ENCODE measurements around the gene CHCHD10. TPM values are rescaled to one million over a fixed set of nuclear protein-coding genes. Genes with fewer than 3 reads are reported as not detected.
A peak's percentile ranks its signal among the peaks of the same experiment; 100 is the strongest.

Gene CHCHD10
- total RNA-seq, 1 experiment from 2014 or later, result 155 TPM

DNA sequence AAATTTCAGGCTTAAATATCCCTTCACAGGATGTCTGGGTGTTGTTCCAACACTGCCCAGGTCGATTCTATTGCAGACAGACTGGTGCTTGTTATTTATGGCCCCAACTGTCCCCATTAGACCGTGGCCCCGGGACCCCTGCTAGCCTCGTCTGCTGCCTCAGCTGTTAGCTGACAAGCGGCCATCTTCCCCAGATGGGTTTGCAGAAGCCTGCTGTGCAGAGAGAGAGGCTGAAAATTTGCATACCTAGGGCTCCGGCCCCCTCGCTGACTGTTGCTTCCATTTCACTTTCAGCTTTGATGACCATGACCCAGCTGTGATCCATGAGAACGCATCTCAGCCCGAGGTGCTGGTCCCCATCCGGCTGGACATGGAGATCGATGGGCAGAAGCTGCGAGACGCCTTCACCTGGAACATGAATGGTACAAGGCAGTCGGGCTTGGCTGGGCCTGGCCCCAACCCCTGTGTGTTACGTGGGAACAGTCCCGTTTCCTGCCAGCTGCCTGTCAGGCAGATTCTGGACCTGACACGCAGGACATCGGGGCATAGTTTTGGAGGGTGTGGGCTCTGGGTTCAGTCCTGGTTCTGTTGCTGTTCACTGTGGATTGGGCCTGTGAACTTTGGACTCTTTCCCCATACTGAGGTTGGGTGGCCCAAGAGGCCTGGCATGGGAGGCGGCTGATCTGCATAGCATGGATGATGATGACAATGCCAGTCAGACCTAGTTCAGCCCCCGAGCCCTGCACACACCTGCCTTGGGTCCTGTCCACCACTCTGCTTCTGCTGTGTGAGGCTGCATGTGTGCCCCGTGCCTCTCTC lies 35.4 kb upstream of the CHCHD10 start:
- H3K27me3 Mint-ChIP-seq (ENCODE audit: unreplicated experiment), result no peaks in the 10 kb centered on the region
- CTCF ChIA-PET, result interaction anchor here (0.6 kb wide), 1 partner anchor 11 kb away, joined by 4 read pairs; no protein-coding TSS in a partner anchor
- no peak for DNase-seq
- intact Hi-C loops (cut with micrococcal nuclease; ENCODE audit: unreplicated experiment), result no loop called here
- no peaks in the 10 kb centered on the region for H3K4me1 Mint-ChIP-seq (ENCODE audit: low read depth, unreplicated experiment)
- no peak overlapping the region for H3K27ac Mint-ChIP-seq (ENCODE audit: unreplicated experiment)
- no peak overlapping the region for H3K4me3 Mint-ChIP-seq (ENCODE audit: low read depth, unreplicated experiment)
- H3K36me3 Mint-ChIP-seq (ENCODE audit: insufficient read depth, unreplicated experiment), result peaks cover 64% of the 10 kb centered on the region
- TF ChIP-seq, protein P1, sequence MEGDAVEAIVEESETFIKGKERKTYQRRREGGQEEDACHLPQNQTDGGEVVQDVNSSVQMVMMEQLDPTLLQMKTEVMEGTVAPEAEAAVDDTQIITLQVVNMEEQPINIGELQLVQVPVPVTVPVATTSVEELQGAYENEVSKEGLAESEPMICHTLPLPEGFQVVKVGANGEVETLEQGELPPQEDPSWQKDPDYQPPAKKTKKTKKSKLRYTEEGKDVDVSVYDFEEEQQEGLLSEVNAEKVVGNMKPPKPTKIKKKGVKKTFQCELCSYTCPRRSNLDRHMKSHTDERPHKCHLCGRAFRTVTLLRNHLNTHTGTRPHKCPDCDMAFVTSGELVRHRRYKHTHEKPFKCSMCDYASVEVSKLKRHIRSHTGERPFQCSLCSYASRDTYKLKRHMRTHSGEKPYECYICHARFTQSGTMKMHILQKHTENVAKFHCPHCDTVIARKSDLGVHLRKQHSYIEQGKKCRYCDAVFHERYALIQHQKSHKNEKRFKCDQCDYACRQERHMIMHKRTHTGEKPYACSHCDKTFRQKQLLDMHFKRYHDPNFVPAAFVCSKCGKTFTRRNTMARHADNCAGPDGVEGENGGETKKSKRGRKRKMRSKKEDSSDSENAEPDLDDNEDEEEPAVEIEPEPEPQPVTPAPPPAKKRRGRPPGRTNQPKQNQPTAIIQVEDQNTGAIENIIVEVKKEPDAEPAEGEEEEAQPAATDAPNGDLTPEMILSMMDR (IDR thresholded peaks at IDR 0.05; ENCODE audit: unreplicated experiment), result no peak
- no TSS peak for BruUV-seq (replicated peaks)
- no peaks in the 10 kb centered on the region for H3K9me3 Mint-ChIP-seq (ENCODE audit: low read depth, unreplicated experiment)

DNA sequence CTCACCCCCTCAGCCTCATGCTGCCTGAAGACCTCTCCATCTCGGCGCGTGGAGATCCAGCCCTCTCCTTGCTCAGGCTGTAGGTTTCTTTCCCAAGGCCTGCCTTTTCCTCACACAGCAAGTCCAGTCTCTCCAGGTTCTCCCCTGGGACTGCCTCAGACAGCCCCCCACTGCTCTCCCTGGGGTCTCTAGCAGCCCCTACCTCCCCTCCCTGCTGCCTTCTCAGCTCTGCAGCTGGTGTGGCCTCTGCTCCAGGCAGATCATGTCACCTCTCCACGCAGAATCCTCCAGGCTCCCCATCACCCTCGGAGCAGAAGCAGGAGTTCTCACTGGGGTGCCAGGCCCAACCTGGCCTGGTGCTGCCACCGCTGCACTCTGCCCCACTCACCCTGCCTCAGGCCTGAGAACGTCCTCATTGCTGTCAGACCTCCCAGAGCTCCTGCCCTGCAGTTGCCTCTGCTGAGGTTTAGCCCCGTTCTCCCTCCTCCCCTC lies 34.2 kb upstream of the CHCHD10 start:
- Mint-ChIP-seq H3K27ac (ENCODE audit: unreplicated experiment) (peak overlapping the region; percentile 33), H3K36me3 (ENCODE audit: insufficient read depth, unreplicated experiment) (peaks cover 64% of the 10 kb centered on the region), H3K4me1 (ENCODE audit: low read depth, unreplicated experiment) (no peaks in the 10 kb centered on the region), H3K27me3 (ENCODE audit: unreplicated experiment) (no peaks in the 10 kb centered on the region), H3K4me3 (ENCODE audit: low read depth, unreplicated experiment) (no peak overlapping the region), H3K9me3 (ENCODE audit: low read depth, unreplicated experiment) (no peaks in the 10 kb centered on the region)
- TF ChIP-seq, protein P1 (IDR thresholded peaks at IDR 0.05; ENCODE audit: unreplicated experiment), result no peak
- DNase-seq, result no peak
- intact Hi-C loops (cut with micrococcal nuclease; ENCODE audit: unreplicated experiment), result no loop called here
- BruUV-seq (replicated peaks), result no TSS peak
- CTCF ChIA-PET, result no interaction called here

DNA sequence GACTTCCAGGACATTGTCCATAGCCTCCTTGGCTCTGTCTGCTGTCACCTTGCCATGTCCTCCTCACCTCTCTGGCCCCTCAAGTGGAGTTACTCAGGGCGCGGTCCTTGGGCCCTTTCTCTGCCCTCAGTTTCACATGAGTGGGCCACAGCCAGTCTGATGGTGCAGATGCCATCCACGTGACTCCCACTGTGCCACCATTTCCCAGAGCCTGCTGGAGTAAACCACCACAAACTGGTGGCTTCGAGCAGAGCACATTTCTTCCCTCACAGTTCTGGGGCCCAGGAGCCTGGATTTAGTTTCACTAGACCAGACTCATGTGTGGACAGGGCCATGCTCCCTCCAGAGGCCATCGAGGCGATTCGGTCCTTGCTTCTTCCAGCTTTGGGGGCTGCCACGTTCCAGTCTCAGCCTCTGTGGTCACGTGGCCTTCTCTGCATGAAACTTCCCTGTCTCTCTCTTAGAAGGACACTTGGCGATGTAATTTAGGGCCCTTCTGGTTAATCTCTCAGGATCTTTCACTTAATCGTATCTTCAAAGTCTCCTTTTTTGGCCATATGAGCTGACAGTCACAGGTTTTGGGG lies 33.6 kb upstream of the CHCHD10 start:
- Mint-ChIP-seq H3K36me3 (ENCODE audit: insufficient read depth, unreplicated experiment) (peaks cover 63% of the 10 kb centered on the region), H3K4me3 (ENCODE audit: low read depth, unreplicated experiment) (no peak overlapping the region), H3K27me3 (ENCODE audit: unreplicated experiment) (no peaks in the 10 kb centered on the region), H3K9me3 (ENCODE audit: low read depth, unreplicated experiment) (no peaks in the 10 kb centered on the region), H3K4me1 (ENCODE audit: low read depth, unreplicated experiment) (no peaks in the 10 kb centered on the region), H3K27ac (ENCODE audit: unreplicated experiment) (peak overlapping the region; percentile 33)
- CTCF ChIA-PET, result no interaction called here
- DNase-seq, result no peak
- TF ChIP-seq, protein P1 (IDR thresholded peaks at IDR 0.05; ENCODE audit: unreplicated experiment), result no peak
- BruUV-seq (replicated peaks), result no TSS peak
- intact Hi-C loops (cut with micrococcal nuclease; ENCODE audit: unreplicated experiment), result no loop called here

DNA sequence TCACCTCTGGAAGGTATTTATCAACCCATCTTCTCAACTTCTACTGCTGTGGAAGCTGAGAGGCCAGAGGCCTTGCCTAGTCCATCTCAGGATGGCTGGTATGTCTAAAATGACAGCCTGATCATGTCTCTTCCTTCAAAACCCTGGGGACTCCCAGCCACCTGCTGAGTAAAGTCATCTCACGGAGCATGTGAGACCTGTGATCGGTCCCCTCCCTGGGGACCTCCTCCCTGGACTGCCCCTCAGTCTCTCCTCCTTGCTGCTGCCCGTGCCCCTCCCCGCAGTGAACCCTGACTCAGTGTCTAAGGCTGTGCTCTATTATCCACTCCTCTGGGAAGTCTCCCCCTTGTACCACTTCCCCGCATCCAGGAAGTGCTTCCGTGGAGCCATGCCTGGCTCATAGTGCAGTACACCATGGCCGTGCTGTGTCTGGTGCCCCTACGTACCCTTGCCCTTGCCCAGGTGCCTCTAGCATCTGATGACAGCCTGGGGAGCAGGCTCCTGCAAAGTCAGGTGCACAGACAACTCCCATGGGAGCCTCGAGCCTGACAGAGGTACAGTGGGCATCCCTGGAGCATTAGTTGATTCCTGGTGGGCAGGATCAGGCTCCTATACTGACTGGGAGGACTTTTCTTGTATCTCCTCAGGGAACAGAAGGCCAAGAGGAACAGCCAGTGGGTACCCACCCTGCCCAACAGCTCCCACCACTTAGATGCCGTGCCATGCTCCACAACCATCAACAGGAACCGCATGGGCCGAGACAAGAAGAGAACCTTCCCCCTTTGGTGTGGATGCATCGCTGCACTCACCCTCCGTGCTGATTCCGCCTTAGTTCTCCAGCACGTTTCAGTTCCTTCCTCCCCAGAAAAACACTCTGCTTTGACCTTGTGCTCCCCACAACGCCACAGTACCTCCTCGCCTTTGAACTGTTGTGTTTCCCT lies 32.8 kb upstream of the CHCHD10 start:
- intact Hi-C loops (cut with micrococcal nuclease; ENCODE audit: unreplicated experiment), result no loop called here
- H3K27me3 Mint-ChIP-seq (ENCODE audit: unreplicated experiment), result no peaks in the 10 kb centered on the region
- H3K27ac Mint-ChIP-seq (ENCODE audit: unreplicated experiment), result no peak overlapping the region
- CTCF ChIA-PET, result no interaction called here
- H3K36me3 Mint-ChIP-seq (ENCODE audit: insufficient read depth, unreplicated experiment), result peaks cover 62% of the 10 kb centered on the region
- no peaks in the 10 kb centered on the region for H3K9me3 Mint-ChIP-seq (ENCODE audit: low read depth, unreplicated experiment)
- no peaks in the 10 kb centered on the region for H3K4me1 Mint-ChIP-seq (ENCODE audit: low read depth, unreplicated experiment)
- no peak overlapping the region for H3K4me3 Mint-ChIP-seq (ENCODE audit: low read depth, unreplicated experiment)
- BruUV-seq (replicated peaks), result no TSS peak
- no peak for DNase-seq
- TF ChIP-seq, protein P1 (IDR thresholded peaks at IDR 0.05; ENCODE audit: unreplicated experiment), result no peak

Measured in Calu3 (cell line).